OCI-LY7 (cell line): ENCODE measurements around the gene SLC52A3.

Experiments used
- CTCF ChIP-seq: fragments of 200-600 bp; sonication (generic); conservative IDR thresholded peaks from 2 replicates; pipeline ENCODE4 v1.5.1; 2014; ENCODE audit warnings: mild to moderate bottlenecking, antibody characterized with exemption, low read length, moderate library complexity, mixed read lengths
- EZH2phosphoT487 ChIP-seq: fragments of 200-600 bp; sonication (generic); IDR thresholded peaks from 2 replicates; pipeline ENCODE4 v1.6.1; 2018; ENCODE audit warnings: low read depth, borderline replicate concordance, mild to moderate bottlenecking, mixed run types, antibody characterized with exemption, low read length, moderate library complexity, mixed read lengths

- TF ChIP-seq CTCF (no peak), EZH2phosphoT487 (no peak)
These were observed 44.5 kb downstream of the SLC52A3 start for GRCh38 chr20:723756-724155.
